Ascending aorta (tissue), 2 donors: ENCODE results near the gene CADPS2. TPM values are rescaled to one million over a fixed set of nuclear protein-coding genes. Genes with fewer than 3 reads are reported as not detected.

ENCODE experiments used
- DNase-seq, 2 donors: peaks; one replicate each; pipeline ENCODE4 v3.0.0-alpha.2; 2019; ENCODE audit warnings: low spot score in 2 of 2
- H3K27ac ChIP-seq, 2 donors: fragments of 200-600 bp; sonication (generic); one replicate each; pipeline ENCODE4 v1.5.1; 2016 to 2017; ENCODE audit warnings: mild to moderate bottlenecking in 1 of 2
- H3K27me3 ChIP-seq: fragments of 200-600 bp; sonication (generic); one replicate; pipeline ENCODE4 v1.5.1; 2017
- H3K36me3 ChIP-seq, 2 donors: fragments of 200-600 bp; sonication (generic); one replicate each; pipeline ENCODE4 v1.5.1; 2016
- H3K4me1 ChIP-seq, 2 donors: fragments of 200-600 bp; sonication (generic); one replicate each; pipeline ENCODE4 v1.5.1; 2016 to 2017; ENCODE audit warnings: mild to moderate bottlenecking in 1 of 2
- H3K4me3 ChIP-seq, 2 donors: fragments of 200-600 bp; sonication (generic); one replicate each; pipeline ENCODE4 v1.5.1; 2016 to 2017; ENCODE audit warnings: mild to moderate bottlenecking in 1 of 2
- H3K9me3 ChIP-seq, 2 donors: fragments of 200-600 bp; sonication (generic); one replicate each; pipeline ENCODE4 v1.5.1; 2016
- CTCF ChIP-seq, 3 experiments: fragments of 200-600 bp in 2 of 3; fragments of 450-650 bp in 1 of 3; sonication (generic) in 2 of 3; IDR thresholded peaks; one replicate each; pipeline ENCODE4 v1.5.1; 2016 to 2019; ENCODE audit warnings: antibody characterized with exemption in 3 of 3, mild to moderate bottlenecking in 1 of 3, moderate library complexity in 1 of 3
- intact Hi-C: fragments of 100-400 bp; cut with DNase I; formaldehyde crosslinking; loops from one replicate; pipeline ENCODE4 v1.15.1; 2023
- total RNA-seq: library from RNA; depleted of rRNA; stranded (reverse); fragments of >200 nt; gene quantifications from one replicate; pipeline ENCODE4 v1.1.0, GENCODE V29; 2016

Gene CADPS2
- total RNA-seq, 1 donor from 2014 or later: 31.8 TPM

- H3K36me3 ChIP-seq: no peaks in the 10 kb centered on the region
- TF ChIP-seq CTCF (IDR thresholded peaks at IDR 0.05): no peak
- intact Hi-C loops: no loop called here
These were observed 462.7 kb downstream of the CADPS2 start for GRCh38 chr7:122423591-122423990.

GRCh38 chr7:122416336-122416735, 469.9 kb downstream of the CADPS2 start:
- H3K36me3 ChIP-seq: no peaks in the 10 kb centered on the region
- no peak overlapping the region for H3K27ac ChIP-seq
- DNase-seq: no peak
- intact Hi-C loops: no loop called here
- H3K4me1 ChIP-seq: no peaks in the 10 kb centered on the region
- H3K9me3 ChIP-seq: no peaks in the 10 kb centered on the region
- no peak overlapping the region for H3K4me3 ChIP-seq
- TF ChIP-seq CTCF (IDR thresholded peaks at IDR 0.05): no peak
- H3K27me3 ChIP-seq: no peaks in the 10 kb centered on the region

More at GRCh38 chr7:122423591-122423990, 462.7 kb downstream of the CADPS2 start:
- Histone ChIP-seq H3K27ac (no peak overlapping the region), H3K4me3 (no peak overlapping the region), H3K9me3 (no peaks in the 10 kb centered on the region), H3K4me1 (no peaks in the 10 kb centered on the region), H3K27me3 (no peaks in the 10 kb centered on the region)
- no peak for DNase-seq

GRCh38 chr7:122415510-122415909, 470.8 kb downstream of the CADPS2 start:
- Histone ChIP-seq H3K9me3 (no peaks in the 10 kb centered on the region), H3K4me3 (no peak overlapping the region), H3K36me3 (no peaks in the 10 kb centered on the region), H3K27ac (no peak overlapping the region), H3K27me3 (no peaks in the 10 kb centered on the region), H3K4me1 (no peaks in the 10 kb centered on the region)
- DNase-seq: no peak
- no peak for TF ChIP-seq CTCF (IDR thresholded peaks at IDR 0.05)
- intact Hi-C loops: no loop called here

- H3K4me1 ChIP-seq: no peaks in the 10 kb centered on the region
- H3K36me3 ChIP-seq: no peaks in the 10 kb centered on the region
- intact Hi-C loops: no loop called here
These were observed 472.9 kb downstream of the CADPS2 start for GRCh38 chr7:122413339-122413738.

GRCh38 chr7:122412883-122413282, 473.4 kb downstream of the CADPS2 start:
- intact Hi-C loops: no loop called here
- Histone ChIP-seq H3K4me3 (no peak overlapping the region), H3K4me1 (no peaks in the 10 kb centered on the region), H3K27me3 (no peaks in the 10 kb centered on the region), H3K9me3 (no peaks in the 10 kb centered on the region), H3K36me3 (no peaks in the 10 kb centered on the region), H3K27ac (no peak overlapping the region)
- DNase-seq: no peak
- TF ChIP-seq CTCF (IDR thresholded peaks at IDR 0.05): no peak

More at GRCh38 chr7:122413339-122413738, 472.9 kb downstream of the CADPS2 start:
- Histone ChIP-seq H3K9me3 (no peaks in the 10 kb centered on the region), H3K4me3 (no peak overlapping the region), H3K27me3 (no peaks in the 10 kb centered on the region), H3K27ac (no peak overlapping the region)
- no peak for TF ChIP-seq CTCF (IDR thresholded peaks at IDR 0.05)
- DNase-seq: no peak

- Histone ChIP-seq H3K36me3 (no peaks in the 10 kb centered on the region), H3K9me3 (no peaks in the 10 kb centered on the region), H3K27me3 (no peaks in the 10 kb centered on the region), H3K27ac (no peak overlapping the region), H3K4me3 (no peak overlapping the region), H3K4me1 (no peaks in the 10 kb centered on the region)
- TF ChIP-seq CTCF (IDR thresholded peaks at IDR 0.05): no peak
- DNase-seq: no peak
- intact Hi-C loops: no loop called here
These were observed 473.8 kb downstream of the CADPS2 start for GRCh38 chr7:122412441-122412840.
